Measurements from ENCODE around the gene MEG3.

DNA sequence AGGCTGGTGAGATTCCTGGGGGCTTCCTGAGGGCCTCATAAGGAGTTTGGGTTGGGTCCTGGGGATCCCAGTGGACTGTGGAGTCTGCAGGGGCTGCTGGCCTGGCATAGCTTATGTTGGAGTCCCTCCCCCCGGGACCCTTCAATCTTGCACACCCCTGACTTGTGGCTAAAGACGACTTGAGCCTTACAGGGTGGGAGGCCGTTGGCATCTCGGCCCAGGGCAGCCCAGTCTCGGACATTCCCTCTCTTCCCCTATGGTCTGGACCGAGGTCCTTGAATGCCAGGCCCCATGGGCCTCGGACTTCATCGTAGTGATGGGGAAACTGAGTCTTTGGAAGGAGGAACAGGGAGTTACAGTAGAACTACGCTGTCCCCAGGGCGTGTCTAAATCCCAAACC is 65.1 kb downstream of the MEG3 start:
- no peak for TF ChIP-seq CTCF (IDR thresholded peaks at IDR 0.05; ENCODE audit: low read depth, low read length, poor library complexity, severe bottlenecking)
- TF ChIP-seq EZH2phosphoT487 (IDR thresholded peaks at IDR 0.05; ENCODE audit: borderline replicate concordance, low read length): no peak

Measured in DOHH2 (cell line).